HL-60 (cell line): Measurements from ENCODE around the gene SMC1A. TPM values are rescaled to one million over a fixed set of nuclear protein-coding genes. Genes with fewer than 3 reads are reported as not detected.

ENCODE experiments used
- DNase-seq, 2 experiments: peaks; one replicate each; pipeline ENCODE4 v3.0.0-alpha.2; 2010 to 2020; ENCODE audit warnings: low read depth in 1 of 2, low spot score in 1 of 2
- H3K27ac ChIP-seq: fragments of 250-450 bp; sonication (Bioruptor Pico); replicated peaks from 2 replicates; pipeline ENCODE4 v1.5.1; 2020; ENCODE audit warnings: mild to moderate bottlenecking, moderate library complexity
- H3K27me3 ChIP-seq: fragments of 250-450 bp; sonication (Bioruptor Pico); 2 replicates; pipeline ENCODE4 v1.5.1; 2021; ENCODE audit warnings: mild to moderate bottlenecking, moderate library complexity; ENCODE audit not compliant: insufficient read depth, poor library complexity, severe bottlenecking
- H3K4me3 ChIP-seq: replicated peaks from 2 replicates; pipeline ENCODE4 v1.5.1; 2011; ENCODE audit warnings: mild to moderate bottlenecking, control low read depth, low read length; ENCODE audit not compliant: insufficient read depth
- GABPA ChIP-seq: IDR thresholded peaks from 2 replicates; pipeline ENCODE4 v1.6.1; 2012; ENCODE audit warnings: low read depth
- POLR2AphosphoS5 ChIP-seq: IDR thresholded peaks from 2 replicates; pipeline ENCODE4 v1.6.1; 2012; ENCODE audit warnings: low read depth
- SPI1 ChIP-seq: IDR thresholded peaks from 2 replicates; pipeline ENCODE4 v1.6.1; 2012; ENCODE audit warnings: low read depth, mild to moderate bottlenecking, borderline replicate concordance
- microRNA-seq: library from miRNA; unstranded; fragments of <30 nt; microRNA quantifications from one replicate; pipeline ENCODE4, GENCODE V29; 2018
- TF ChIP-seq, protein P1 (sequence below): IDR thresholded peaks from one replicate; pipeline ENCODE4 v1.5.1; 2011; ENCODE audit warnings: low read length, control low read depth, inconsistent platforms; ENCODE audit not compliant: insufficient read depth
- TF ChIP-seq, protein P2 (sequence below): IDR thresholded peaks from 2 replicates; pipeline ENCODE4 v1.6.1; 2012; ENCODE audit warnings: low read depth; ENCODE audit not compliant: insufficient replicate concordance

The SMC1A gene

DNA sequence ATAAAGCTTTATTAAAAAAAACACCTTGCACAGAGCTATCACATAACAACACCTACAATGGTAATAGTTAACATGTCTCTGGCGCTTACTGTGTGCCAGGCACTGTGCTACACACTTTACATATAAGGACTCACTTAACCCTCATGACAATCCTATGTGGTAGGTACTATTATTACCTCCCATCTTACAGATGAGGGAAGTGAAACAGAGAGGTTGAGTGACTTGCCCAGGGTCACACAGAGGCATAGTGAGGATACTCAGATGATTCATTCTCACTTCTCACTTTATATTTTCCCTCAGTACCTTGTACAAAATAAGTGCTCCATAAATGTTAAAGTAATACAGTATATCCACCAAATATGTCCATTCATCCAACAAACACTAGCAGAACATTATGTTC, 97.7 kb downstream of the SMC1A start:
- H3K27me3 ChIP-seq = peaks cover 38% of the 10 kb centered on the region
- no peak overlapping the region for H3K4me3 ChIP-seq
- DNase-seq = no peak
- no peak for TF ChIP-seq GABPA
- TF ChIP-seq, protein P1, sequence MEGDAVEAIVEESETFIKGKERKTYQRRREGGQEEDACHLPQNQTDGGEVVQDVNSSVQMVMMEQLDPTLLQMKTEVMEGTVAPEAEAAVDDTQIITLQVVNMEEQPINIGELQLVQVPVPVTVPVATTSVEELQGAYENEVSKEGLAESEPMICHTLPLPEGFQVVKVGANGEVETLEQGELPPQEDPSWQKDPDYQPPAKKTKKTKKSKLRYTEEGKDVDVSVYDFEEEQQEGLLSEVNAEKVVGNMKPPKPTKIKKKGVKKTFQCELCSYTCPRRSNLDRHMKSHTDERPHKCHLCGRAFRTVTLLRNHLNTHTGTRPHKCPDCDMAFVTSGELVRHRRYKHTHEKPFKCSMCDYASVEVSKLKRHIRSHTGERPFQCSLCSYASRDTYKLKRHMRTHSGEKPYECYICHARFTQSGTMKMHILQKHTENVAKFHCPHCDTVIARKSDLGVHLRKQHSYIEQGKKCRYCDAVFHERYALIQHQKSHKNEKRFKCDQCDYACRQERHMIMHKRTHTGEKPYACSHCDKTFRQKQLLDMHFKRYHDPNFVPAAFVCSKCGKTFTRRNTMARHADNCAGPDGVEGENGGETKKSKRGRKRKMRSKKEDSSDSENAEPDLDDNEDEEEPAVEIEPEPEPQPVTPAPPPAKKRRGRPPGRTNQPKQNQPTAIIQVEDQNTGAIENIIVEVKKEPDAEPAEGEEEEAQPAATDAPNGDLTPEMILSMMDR = no peak
- no peak for TF ChIP-seq POLR2AphosphoS5
- TF ChIP-seq, protein P2, sequence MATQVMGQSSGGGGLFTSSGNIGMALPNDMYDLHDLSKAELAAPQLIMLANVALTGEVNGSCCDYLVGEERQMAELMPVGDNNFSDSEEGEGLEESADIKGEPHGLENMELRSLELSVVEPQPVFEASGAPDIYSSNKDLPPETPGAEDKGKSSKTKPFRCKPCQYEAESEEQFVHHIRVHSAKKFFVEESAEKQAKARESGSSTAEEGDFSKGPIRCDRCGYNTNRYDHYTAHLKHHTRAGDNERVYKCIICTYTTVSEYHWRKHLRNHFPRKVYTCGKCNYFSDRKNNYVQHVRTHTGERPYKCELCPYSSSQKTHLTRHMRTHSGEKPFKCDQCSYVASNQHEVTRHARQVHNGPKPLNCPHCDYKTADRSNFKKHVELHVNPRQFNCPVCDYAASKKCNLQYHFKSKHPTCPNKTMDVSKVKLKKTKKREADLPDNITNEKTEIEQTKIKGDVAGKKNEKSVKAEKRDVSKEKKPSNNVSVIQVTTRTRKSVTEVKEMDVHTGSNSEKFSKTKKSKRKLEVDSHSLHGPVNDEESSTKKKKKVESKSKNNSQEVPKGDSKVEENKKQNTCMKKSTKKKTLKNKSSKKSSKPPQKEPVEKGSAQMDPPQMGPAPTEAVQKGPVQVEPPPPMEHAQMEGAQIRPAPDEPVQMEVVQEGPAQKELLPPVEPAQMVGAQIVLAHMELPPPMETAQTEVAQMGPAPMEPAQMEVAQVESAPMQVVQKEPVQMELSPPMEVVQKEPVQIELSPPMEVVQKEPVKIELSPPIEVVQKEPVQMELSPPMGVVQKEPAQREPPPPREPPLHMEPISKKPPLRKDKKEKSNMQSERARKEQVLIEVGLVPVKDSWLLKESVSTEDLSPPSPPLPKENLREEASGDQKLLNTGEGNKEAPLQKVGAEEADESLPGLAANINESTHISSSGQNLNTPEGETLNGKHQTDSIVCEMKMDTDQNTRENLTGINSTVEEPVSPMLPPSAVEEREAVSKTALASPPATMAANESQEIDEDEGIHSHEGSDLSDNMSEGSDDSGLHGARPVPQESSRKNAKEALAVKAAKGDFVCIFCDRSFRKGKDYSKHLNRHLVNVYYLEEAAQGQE = no peak
- TF ChIP-seq SPI1 = no peak
- H3K27ac ChIP-seq = no peak overlapping the region

Small RNAs within 50 kb of the gene (microRNA-seq; reads per million reads assigned to microRNA genes)
- gene MIR6857 = not detected
